ENCODE results near the gene PRDM4. TPM values are rescaled to one million over a fixed set of nuclear protein-coding genes. Genes with fewer than 3 reads are reported as not detected.

Gene PRDM4
- total and polyA plus RNA-seq, 7 donors = 9.3 to 40.0 (median 13.7) TPM

GRCh38 chr12:107788690-107789458, 27.9 kb upstream of the PRDM4 start:
- Histone ChIP-seq H3K4me1 (no peaks in the 10 kb centered on the region), H3K9me3 (no peaks in the 10 kb centered on the region), H3K27ac (no peak overlapping the region), H3K4me3 (no peak overlapping the region), H3K27me3 (ENCODE audit: insufficient read depth in 3 of 3, low read length in 2 of 3) (peaks cover 0 to 7% (median 0%) of the 10 kb centered on the region in 3 donors), H3K36me3 (ENCODE audit: insufficient read depth in 1 of 2, low read depth in 1 of 2) (no peaks in the 10 kb centered on the region)
- no peak for TF ChIP-seq CTCF (IDR thresholded peaks at IDR 0.05)
- ATAC-seq = no peak
- DNase-seq = no peak
- WGBS, 3 donors = 78 to 80% (median 78%) methylated on average over 17 of the region's 17 CpGs
- intact Hi-C loops (cut with DNase I) = no loop called here

GRCh38 chr12:107788281-107788680, 27.3 kb upstream of the PRDM4 start:
- Histone ChIP-seq H3K9me3 (no peaks in the 10 kb centered on the region), H3K27ac (no peak overlapping the region), H3K4me3 (no peak overlapping the region), H3K36me3 (ENCODE audit: insufficient read depth in 1 of 2, low read depth in 1 of 2) (no peaks in the 10 kb centered on the region), H3K27me3 (ENCODE audit: insufficient read depth in 3 of 3, low read length in 2 of 3) (peaks cover 0 to 3% (median 0%) of the 10 kb centered on the region in 3 donors), H3K4me1 (no peaks in the 10 kb centered on the region)
- TF ChIP-seq CTCF (IDR thresholded peaks at IDR 0.05) = no peak
- intact Hi-C loops (cut with DNase I) = no loop called here
- DNase-seq (no peak), ATAC-seq (no peak)
- 77 to 90% (median 83%) methylated on average over 2 of the region's 2 CpGs for WGBS, 3 donors

- ATAC-seq (no peak), DNase-seq (no peak)
- no peak for TF ChIP-seq CTCF (IDR thresholded peaks at IDR 0.05)
- H3K9me3 ChIP-seq = no peaks in the 10 kb centered on the region
- H3K36me3 ChIP-seq (ENCODE audit: insufficient read depth in 1 of 2, low read depth in 1 of 2) = no peaks in the 10 kb centered on the region
- 71 to 76% (median 73%) methylated on average over 6 of the region's 6 CpGs for WGBS, 3 donors
- no peak overlapping the region for H3K4me3 ChIP-seq
- intact Hi-C loops (cut with DNase I) = no loop called here
- H3K27ac ChIP-seq = no peak overlapping the region
- no peaks in the 10 kb centered on the region for H3K4me1 ChIP-seq
- H3K27me3 ChIP-seq (ENCODE audit: insufficient read depth in 3 of 3, low read length in 2 of 3) = peaks cover 0 to 6% (median 0%) of the 10 kb centered on the region in 3 donors
Observed at GRCh38 chr12:107783406-107784376, 22.8 kb upstream of the PRDM4 start.

- Histone ChIP-seq H3K4me1 (no peaks in the 10 kb centered on the region), H3K4me3 (no peak overlapping the region), H3K36me3 (ENCODE audit: insufficient read depth in 1 of 2, low read depth in 1 of 2) (no peaks in the 10 kb centered on the region), H3K27me3 (ENCODE audit: insufficient read depth in 3 of 3, low read length in 2 of 3) (peaks cover 0 to 21% (median 3%) of the 10 kb centered on the region in 3 donors), H3K9me3 (no peaks in the 10 kb centered on the region), H3K27ac (no peak overlapping the region)
- no peak for DNase-seq
- 63 to 86% (median 83%) methylated on average over 2 of the region's 2 CpGs for WGBS, 3 donors
- ATAC-seq = no peak
- intact Hi-C loops (cut with DNase I) = no loop called here
- no peak for TF ChIP-seq CTCF (IDR thresholded peaks at IDR 0.05)
Observed at GRCh38 chr12:107782067-107782466, 21.1 kb upstream of the PRDM4 start.
